NCI-H2029 treated with DMSO at 0.1 percent for 48 hours (cell line): Measurements from ENCODE around the gene NFIX.

Experiments used
- DNase-seq: peaks from one replicate; lab custom pipeline; 2025; lab: John Stamatoyannopoulos, UW

Gene NFIX

DNA sequence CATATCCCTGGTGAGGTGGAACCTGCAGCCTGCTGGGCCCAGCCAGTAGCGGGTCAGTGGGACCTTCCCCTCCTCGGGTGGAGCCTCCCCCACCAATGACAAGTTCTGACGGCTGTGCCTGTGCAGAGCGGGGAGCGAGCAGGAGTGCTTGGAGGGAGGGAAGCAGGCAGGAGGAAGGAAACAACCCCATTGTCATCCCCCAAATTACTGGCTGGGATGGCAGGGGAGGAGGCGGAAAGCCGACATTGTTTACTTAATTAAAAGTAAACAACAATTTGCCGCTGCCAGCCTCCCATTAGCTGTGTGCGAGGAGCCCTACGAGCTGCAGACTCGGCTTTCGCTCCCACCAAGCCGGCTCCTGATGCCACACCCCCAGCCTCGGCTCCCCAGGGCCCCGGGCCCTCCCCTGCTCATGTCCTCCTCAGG, 61.9 kb downstream of the NFIX start:
- no peak for DNase-seq

- DNase-seq: no peak
Measured at GRCh38 chr19:13057744-13058143, 62.5 kb downstream of the NFIX start.

DNA sequence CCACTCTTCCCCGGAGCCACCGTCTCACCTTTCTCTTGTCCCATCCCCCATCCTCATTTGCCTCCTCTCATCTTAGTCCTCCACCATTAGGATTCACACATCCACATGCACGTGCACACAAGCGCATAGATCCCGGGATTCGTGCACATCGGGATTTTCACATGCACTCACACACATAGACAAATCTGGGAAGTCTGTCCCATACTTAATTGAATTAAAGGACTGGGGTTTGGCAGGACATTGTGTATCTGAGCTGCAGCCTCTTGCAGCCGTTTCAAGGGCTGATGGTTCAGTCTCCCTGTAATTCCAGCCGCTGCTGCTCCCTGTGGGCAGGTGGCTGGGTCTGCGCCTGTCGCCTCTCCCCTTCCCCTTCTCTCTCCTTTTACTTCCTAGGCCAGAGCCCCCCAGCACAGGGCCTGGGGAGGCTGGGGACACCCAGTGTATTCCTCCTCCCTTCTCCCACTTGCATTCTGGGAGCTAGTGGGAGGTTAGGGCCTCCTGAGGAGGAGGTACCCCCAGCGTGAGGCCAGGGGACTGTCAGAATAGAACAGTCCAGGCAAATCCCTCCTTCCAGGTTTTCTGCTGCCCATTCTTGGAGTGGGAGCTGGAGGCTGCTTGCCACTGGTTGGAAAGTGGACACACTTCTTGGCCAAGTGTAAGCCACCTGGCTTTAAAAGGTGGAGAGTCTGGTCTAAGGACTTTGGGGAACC, 63.8 kb downstream of the NFIX start:
- no peak for DNase-seq

DNA sequence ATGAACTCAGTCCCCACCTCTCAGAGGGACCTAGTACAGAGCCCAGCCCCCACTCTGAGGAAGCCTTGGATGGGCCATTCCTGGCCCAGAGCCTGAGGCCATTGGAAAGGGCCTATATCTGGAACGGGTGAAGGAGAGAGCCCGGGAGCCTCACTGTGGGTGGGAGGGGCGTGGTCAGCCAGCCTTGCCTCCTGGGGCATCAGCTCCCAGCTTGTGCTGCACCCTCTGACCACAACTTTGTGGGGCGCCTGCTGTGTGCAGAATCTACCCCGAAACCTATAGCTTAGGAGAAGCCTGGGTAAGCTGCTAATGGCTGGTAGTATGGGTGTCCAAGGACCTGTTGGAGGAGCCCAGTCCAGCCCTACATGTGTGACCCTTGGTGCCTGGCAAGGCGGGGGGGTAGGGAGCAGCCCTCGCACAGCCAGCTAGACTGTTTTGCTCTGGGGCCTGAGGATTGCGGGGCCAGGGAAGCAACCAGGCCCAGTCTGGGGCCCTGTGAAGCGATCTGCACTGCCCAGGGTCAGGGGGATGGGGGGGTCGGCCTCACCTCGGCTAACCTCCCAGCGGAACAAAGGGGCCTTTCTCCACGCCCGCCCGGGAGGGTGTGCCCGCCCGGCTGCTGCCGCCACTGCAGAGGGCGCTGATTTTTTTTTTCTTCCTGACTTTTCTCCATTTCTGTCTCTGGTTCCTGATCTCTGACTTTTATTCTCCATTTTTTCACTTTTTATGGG, 65.1 kb downstream of the NFIX start:
- no peak for DNase-seq

DNA sequence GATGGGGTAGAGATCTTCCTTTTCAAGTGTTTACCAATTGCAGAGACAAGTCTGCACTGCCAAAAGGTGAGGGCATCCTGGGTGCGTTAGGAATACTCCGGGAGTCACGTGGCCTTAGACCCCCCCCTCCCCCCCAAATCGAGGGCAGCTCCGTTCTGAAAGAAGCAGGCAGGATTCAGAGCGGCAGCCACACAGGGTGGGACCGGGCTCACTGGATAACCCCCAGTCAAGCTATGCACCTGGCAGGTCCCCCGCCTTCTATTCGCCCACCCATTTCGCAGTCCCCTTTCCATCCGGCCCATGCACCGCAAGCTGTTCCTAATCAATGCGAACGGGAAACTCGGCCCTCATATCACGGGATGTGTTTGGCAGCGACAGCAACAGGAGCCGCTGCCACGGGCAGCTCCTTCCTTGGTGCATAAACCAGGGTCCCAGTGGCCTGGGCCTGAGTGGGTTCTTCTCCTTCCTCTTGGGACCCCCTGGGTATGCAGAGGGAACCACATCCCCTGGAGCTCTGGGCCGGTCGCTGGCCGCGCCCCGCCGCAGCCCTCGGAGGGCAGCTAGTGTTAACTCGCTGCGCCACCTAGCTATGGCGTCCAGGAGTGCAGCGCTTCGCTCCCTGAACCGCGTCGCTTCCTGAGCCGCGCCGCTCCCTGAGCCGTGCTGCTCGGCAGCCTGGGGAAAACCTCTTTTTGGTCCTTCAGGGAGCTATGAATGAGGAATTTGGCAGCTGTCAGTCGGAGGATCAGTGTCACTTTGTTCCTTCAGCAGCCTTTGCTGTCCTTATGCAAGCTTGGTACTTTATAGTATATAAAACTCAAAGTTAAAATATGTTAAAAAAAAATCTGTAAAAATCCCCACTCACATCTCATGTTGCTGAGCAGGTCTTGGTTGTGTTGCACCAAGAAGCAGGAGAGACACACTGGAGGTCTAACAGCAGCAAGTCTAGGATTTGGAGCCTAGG, 66.0 kb downstream of the NFIX start:
- DNase-seq: peak; percentile 64

GRCh38 chr19:13062317-13062716, 67.0 kb downstream of the NFIX start:
- no peak for DNase-seq

- no peak for DNase-seq
Measured at GRCh38 chr19:13063461-13064091, 68.3 kb downstream of the NFIX start.

DNA sequence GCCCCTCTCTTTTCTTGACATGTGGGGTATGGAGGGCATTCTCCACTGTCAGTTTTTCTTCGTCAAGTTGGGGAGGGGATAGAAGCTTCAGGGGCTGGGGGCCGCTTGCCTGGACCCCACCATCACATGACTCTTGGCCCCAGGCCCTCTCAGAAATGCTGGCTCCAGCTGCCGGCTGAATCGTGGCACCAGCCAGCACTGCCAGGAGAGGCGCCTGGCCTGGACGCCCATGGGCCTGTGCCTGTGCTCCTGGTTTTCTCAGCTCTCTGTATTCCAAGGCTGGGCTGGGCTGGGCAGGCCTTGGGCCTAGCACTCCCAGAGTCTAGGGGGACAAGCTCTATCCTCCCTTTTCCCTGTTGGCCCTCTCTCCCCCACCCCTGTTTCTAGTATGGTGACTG, 68.8 kb downstream of the NFIX start:
- no peak for DNase-seq

GRCh38 chr19:13066226-13066625, 71.0 kb downstream of the NFIX start:
- DNase-seq: no peak

- no peak for DNase-seq
Measured at GRCh38 chr19:13066933-13067807, 71.9 kb downstream of the NFIX start.

DNA sequence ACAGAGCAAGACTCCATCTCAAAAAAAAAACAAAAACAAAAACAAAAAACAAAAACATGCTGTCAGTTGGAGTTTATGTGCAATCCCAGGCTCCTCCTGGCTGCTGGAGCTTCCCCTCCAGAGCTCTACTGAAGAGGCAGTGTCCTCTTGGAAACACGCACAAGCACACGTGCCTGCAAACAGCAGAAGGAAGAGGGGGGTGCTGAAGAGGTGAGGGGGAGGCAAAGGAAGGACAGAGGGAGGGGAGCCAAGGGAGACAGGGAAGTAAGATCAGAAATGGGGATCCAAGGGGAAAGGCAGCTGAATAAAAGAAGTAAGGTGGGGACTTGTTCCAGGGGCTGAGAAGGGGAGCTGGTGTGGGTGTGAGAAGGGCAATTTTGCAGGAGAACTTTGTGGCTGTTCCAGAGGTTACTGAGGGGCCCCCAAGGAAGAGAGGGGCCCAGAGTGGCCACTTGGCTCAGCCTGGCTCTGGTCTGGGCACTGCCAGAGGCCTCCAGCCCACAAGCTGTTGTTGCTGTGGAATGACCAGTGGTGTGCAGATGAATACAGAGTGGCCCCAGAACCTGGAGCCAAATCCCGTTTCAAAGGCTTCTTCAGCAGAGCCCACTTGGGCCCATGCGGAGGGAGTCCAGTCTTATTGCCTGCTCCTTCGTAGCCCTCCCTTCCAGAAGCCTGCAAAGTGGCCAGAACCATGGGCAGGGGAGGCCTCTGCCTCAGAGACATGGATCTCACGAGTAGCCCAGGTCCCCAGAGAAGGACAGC, 73.0 kb downstream of the NFIX start:
- DNase-seq: no peak

DNA sequence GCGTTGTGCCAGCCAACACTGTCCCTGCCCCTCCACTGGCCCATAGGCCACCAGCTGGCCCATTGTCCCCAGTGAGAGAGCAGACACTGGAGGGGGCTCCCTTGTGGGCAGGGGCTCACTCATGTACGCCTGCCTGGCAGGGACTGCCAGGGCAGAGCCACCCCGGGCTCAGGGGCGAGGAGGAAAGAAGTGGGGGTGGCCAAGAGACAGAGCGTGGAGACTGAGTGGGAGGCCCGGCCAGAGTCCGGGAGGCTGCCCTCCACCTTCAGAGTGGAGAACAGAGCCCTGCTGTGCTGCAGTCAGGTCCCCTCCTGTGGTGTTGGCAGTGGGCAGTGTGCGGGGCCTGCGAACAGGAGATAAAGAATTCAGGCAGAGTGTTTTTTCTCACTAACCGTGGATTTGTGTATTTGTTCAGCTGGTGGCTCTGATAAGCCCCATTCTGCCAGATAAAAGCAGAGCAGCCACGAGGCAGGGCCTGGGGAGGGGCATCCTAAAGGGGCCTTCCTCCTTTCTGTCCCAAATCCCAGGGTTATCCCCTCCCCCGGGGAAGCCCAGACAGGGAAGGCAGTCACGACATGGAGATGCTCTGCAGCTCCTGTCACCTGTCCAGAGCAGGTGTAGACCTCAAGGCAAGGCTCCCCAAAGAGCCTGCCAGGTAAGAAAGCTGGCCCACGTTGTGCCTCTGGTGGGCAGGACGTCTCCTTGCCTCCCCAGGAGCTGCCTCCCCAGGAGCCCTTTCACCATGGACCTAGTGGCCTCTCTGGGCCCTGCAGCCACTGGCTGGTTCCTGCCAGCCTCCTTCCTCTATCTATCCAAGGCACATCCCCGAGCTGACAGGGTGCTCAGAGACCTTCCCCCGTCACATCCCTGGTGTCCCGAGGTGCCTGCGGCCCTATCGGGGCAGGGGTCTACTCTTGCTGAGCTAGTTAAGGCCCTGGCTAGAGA, 74.4 kb downstream of the NFIX start:
- DNase-seq: no peak

DNA sequence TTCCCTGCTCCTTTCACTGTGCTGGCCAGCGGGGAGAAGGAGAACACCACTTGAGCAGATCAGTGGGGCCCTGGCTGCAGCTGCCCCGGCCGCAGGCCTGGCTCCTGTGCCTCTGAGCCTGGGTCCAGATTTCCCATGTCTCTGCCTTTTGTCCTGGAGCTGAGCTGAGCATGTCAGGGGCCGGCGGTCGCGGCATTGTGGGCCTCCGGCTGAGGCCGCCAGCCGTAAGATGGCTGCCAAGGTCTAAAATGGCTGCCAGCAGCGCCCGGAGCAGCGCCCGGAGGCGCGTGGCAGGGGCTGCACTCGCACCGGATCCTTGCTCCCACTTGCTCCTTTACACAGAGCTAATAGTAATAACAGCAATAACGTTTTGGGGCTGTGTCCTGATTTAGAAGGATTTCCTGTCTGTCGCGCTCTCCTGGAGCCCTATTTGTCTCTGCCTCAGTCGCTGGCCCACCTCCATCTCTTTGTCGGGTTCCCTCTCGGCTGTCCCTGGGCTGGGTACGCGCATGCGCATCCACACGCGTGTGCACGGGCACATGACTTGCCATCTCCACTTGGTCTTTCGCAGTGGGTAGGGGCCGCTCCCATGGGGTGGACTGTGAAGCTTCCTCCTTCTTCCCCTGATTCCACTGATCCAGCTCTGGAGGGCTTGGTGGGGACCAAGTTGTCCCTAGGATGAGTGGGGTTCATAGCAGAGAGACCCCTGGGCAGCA, 75.3 kb downstream of the NFIX start:
- no peak for DNase-seq

DNA sequence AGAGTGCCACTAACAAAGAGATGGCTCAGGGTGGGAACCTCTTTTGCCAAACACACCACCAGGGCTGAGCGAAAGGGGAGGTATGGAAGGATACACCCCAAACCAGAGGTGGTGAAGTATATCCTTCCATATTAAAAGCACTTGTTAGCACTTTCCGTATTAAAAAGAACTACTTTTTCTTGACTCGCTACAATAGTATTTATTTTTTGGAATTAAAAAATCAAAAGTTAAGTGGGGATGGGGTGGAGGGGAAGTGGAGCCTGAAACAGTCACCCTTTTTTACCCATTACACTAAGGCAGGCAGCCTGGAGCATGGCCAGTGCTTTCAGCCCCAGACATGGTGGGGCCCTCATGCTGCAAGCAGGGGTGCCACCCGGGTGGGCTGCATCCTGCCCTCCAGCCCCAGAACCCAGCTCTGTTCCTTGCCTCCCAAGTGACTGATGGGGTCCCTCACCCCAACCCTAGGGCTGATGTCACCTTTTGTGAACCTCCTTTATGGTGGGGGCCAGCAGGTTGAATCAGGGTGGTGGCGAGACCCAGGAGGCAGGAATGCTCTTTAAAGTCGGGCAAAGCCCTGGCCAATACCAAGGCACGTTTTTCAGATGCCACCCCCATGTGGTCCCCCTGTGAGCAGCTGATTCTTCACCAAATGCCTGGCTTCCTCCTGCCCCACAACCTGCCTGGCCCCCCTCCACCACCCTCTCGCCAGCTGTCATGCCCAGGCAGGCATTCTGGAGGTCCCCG, 76.3 kb downstream of the NFIX start:
- no peak for DNase-seq

GRCh38 chr19:13072188-13072908, 77.1 kb downstream of the NFIX start:
- no peak for DNase-seq

- DNase-seq: no peak
Measured at GRCh38 chr19:13073263-13073662, 78.0 kb downstream of the NFIX start.

GRCh38 chr19:13074378-13074777, 79.1 kb downstream of the NFIX start:
- DNase-seq: no peak
